GM21786 (cell line): Measurements from ENCODE around the gene CA12.

Experiments used
- ATAC-seq: cut with Tn5 transposase; IDR thresholded peaks from one replicate; pipeline ENCODE4 v1.9.1; 2021; ENCODE audit not compliant: unreplicated experiment

Gene CA12

DNA sequence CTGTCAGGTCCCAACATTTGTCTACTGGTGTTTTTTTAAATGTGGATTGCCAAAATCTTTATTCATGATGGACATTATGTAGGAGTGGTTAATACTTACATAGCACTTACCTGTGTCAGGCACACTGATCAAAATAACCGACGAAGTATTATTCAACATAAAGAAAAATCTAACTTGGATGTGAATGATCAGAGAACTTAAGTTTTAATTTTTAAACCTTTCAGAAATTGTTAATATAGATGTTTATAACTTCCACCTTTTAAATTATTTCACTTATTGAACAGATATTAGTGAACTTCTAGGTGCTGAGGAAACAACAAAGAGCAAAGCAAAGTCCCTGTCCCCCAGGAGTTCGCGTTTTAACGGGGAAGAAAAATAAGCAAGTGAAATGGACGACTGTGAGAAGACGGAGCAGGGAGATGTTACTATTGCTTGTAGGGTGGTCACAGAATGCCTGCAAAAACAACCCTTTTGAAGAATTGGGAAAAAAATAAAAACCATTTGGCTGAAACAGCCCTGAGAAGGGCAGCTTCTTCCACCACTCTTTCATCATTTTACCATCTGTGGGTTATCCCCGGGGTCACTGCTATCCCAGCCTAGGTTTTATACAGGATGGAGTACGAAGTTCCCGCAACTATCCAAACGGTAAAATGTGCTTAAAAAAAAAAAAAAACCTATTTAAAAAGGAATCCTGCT lies 105.2 kb downstream of the CA12 start:
- no peak for ATAC-seq

DNA sequence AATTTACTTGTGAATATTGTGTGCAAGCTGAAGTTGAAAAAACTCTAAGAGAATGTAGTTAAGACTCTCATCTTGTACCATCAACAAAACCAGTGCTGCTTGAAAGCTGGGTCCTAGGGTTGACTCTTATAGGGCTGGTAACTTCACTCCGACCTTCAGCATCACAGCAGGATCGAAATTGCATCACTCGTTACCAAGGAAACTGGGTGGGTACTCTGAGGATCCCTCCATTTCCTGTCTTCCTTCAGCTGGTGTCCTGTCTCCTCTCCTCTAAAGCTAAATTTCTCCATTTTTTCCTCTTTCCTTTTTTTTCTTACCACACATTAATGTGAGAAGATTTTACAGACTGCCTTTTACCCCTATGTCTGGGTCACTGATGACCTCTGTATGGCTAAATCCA lies 107.2 kb downstream of the CA12 start:
- no peak for ATAC-seq
